ENCODE results near the gene PARP3.

DNA sequence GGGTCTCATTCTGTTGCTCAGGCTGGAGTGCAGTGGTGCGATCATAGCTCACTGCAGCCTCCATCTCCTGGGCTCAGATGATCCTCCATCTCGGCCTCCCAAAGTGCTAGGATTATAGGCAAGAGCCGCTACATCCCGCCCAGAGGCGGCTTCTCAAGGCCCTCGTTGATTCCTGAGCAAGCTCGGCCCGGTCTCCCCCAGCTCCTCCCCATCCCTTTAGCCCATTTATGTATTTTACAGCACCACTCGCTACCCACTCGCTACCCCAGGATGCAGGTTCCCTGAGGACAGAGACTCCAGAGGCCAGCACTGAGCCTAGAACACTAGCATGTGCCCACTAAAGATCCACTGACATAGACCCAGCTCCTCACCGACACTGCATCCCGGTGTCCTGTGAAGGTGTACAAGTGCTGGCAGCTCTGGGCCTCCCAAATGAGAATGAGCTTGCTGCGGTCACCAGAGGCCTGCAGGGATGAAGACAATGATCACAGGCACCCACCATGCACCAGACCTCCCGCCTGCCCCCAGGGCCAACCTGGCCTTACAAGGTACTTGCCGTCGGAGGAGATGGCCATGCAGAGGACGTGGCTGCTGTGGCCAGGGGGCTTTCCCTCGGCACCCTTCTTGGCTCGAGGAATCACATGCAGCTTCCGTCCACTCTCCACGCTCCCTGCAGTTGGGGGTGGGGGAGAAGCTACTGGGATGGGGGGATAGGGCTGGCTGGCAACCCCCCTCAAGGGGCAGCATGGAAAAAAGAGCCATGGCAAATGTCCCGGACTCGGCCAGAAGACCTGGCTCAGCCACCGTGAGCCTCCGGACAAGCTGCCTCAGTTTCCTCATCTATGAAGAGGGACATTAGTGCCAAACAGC is 6.0 kb upstream of the PARP3 start:
- no peak for TF ChIP-seq TAF15 (IDR thresholded peaks at IDR 0.05; ENCODE audit: low read depth, low read length)
- TF ChIP-seq ZNF431 (CRISPR knock-in tag; IDR thresholded peaks at IDR 0.05), result no peak
- TF ChIP-seq CTCF (IDR thresholded peaks at IDR 0.05 in 2 of 3, conservative IDR thresholded peaks at IDR 0.05 in 1 of 3; ENCODE audit: insufficient read depth in 2 of 3, low read depth in 1 of 3, low read length in 3 of 3), result no peak
- no peak for TF ChIP-seq TCF7 (IDR thresholded peaks at IDR 0.05; ENCODE audit: borderline replicate concordance)
- no peak for TF ChIP-seq CHD1 (IDR thresholded peaks at IDR 0.05; ENCODE audit: low read length)
- no peak for TF ChIP-seq ZNF274 (IDR thresholded peaks at IDR 0.05; ENCODE audit: borderline replicate concordance, low read depth, low read length)
- no peak for TF ChIP-seq ZNF76 (CRISPR knock-in tag; IDR thresholded peaks at IDR 0.05; ENCODE audit: borderline replicate concordance)
- TF ChIP-seq, protein P1, sequence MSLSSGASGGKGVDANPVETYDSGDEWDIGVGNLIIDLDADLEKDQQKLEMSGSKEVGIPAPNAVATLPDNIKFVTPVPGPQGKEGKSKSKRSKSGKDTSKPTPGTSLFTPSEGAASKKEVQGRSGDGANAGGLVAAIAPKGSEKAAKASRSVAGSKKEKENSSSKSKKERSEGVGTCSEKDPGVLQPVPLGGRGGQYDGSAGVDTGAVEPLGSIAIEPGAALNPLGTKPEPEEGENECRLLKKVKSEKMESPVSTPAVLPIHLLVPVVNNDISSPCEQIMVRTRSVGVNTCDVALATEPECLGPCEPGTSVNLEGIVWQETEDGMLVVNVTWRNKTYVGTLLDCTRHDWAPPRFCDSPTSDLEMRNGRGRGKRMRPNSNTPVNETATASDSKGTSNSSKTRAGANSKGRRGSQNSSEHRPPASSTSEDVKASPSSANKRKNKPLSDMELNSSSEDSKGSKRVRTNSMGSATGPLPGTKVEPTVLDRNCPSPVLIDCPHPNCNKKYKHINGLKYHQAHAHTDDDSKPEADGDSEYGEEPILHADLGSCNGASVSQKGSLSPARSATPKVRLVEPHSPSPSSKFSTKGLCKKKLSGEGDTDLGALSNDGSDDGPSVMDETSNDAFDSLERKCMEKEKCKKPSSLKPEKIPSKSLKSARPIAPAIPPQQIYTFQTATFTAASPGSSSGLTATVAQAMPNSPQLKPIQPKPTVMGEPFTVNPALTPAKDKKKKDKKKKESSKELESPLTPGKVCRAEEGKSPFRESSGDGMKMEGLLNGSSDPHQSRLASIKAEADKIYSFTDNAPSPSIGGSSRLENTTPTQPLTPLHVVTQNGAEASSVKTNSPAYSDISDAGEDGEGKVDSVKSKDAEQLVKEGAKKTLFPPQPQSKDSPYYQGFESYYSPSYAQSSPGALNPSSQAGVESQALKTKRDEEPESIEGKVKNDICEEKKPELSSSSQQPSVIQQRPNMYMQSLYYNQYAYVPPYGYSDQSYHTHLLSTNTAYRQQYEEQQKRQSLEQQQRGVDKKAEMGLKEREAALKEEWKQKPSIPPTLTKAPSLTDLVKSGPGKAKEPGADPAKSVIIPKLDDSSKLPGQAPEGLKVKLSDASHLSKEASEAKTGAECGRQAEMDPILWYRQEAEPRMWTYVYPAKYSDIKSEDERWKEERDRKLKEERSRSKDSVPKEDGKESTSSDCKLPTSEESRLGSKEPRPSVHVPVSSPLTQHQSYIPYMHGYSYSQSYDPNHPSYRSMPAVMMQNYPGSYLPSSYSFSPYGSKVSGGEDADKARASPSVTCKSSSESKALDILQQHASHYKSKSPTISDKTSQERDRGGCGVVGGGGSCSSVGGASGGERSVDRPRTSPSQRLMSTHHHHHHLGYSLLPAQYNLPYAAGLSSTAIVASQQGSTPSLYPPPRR (CRISPR knock-in tag; IDR thresholded peaks at IDR 0.05; ENCODE audit: borderline replicate concordance), result no peak
